Measurements from ENCODE around the gene COL6A1. TPM values are rescaled to one million over a fixed set of nuclear protein-coding genes. Genes with fewer than 3 reads are reported as not detected.

The COL6A1 gene
- polyA plus RNA-seq, 1 of the 3 experiments (the other 2 are of a cell fraction), result 107 TPM

DNA sequence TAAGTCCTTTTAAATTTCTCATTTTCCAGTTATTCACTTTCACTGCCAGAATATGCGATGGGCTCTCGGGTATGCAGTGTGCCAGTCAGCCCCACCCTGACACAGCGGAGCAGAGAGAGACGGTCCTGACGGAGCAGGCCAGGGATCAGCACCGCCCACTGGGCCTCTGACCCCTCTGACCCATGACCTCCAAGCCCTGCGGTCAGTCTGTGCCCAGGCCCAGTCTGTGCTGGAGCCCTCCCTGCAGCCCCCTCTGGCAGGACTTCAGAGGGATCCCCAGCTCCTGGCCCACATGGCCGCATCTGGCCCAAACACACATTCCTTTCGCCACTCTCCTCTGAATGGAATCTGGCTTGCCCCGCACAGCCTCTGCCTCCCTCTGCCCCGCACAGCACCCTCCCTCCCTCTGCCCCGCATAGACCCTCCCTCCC lies 72.9 kb downstream of the COL6A1 start:
- no peaks in the 10 kb centered on the region for H4K20me1 ChIP-seq (ENCODE audit: insufficient read depth)
- TF ChIP-seq NFIC (IDR thresholded peaks at IDR 0.05; ENCODE audit: borderline replicate concordance) (no peak), EP300 (IDR thresholded peaks at IDR 0.05; ENCODE audit: borderline replicate concordance in 1 of 2, low read depth in 1 of 2, low read length in 1 of 2) (no peak), RFX5 (IDR thresholded peaks at IDR 0.05; ENCODE audit: low read length) (no peak), SMC3 (IDR thresholded peaks at IDR 0.05; ENCODE audit: low read depth, low read length) (no peak), RXRA (IDR thresholded peaks at IDR 0.05; ENCODE audit: borderline replicate concordance, low read depth) (no peak), GABPA (IDR thresholded peaks at IDR 0.05; ENCODE audit: low read depth) (no peak), ELF1 (IDR thresholded peaks at IDR 0.05) (no peak), FOSL2 (IDR thresholded peaks at IDR 0.05; ENCODE audit: borderline replicate concordance, low read depth) (no peak), NRF1 (IDR thresholded peaks at IDR 0.05; ENCODE audit: low read depth, low read length) (no peak), JUND (IDR thresholded peaks at IDR 0.05) (no peak)
- TF ChIP-seq, protein P1, sequence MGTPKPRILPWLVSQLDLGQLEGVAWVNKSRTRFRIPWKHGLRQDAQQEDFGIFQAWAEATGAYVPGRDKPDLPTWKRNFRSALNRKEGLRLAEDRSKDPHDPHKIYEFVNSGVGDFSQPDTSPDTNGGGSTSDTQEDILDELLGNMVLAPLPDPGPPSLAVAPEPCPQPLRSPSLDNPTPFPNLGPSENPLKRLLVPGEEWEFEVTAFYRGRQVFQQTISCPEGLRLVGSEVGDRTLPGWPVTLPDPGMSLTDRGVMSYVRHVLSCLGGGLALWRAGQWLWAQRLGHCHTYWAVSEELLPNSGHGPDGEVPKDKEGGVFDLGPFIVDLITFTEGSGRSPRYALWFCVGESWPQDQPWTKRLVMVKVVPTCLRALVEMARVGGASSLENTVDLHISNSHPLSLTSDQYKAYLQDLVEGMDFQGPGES (IDR thresholded peaks at IDR 0.05; ENCODE audit: low read depth, low read length), result no peak
- TF ChIP-seq, protein P2, sequence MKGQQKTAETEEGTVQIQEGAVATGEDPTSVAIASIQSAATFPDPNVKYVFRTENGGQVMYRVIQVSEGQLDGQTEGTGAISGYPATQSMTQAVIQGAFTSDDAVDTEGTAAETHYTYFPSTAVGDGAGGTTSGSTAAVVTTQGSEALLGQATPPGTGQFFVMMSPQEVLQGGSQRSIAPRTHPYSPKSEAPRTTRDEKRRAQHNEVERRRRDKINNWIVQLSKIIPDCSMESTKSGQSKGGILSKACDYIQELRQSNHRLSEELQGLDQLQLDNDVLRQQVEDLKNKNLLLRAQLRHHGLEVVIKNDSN (IDR thresholded peaks at IDR 0.05; ENCODE audit: borderline replicate concordance, low read depth), result no peak
- TF ChIP-seq, protein P3, sequence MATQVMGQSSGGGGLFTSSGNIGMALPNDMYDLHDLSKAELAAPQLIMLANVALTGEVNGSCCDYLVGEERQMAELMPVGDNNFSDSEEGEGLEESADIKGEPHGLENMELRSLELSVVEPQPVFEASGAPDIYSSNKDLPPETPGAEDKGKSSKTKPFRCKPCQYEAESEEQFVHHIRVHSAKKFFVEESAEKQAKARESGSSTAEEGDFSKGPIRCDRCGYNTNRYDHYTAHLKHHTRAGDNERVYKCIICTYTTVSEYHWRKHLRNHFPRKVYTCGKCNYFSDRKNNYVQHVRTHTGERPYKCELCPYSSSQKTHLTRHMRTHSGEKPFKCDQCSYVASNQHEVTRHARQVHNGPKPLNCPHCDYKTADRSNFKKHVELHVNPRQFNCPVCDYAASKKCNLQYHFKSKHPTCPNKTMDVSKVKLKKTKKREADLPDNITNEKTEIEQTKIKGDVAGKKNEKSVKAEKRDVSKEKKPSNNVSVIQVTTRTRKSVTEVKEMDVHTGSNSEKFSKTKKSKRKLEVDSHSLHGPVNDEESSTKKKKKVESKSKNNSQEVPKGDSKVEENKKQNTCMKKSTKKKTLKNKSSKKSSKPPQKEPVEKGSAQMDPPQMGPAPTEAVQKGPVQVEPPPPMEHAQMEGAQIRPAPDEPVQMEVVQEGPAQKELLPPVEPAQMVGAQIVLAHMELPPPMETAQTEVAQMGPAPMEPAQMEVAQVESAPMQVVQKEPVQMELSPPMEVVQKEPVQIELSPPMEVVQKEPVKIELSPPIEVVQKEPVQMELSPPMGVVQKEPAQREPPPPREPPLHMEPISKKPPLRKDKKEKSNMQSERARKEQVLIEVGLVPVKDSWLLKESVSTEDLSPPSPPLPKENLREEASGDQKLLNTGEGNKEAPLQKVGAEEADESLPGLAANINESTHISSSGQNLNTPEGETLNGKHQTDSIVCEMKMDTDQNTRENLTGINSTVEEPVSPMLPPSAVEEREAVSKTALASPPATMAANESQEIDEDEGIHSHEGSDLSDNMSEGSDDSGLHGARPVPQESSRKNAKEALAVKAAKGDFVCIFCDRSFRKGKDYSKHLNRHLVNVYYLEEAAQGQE (IDR thresholded peaks at IDR 0.05; ENCODE audit: low read depth, low read length), result no peak
- TF ChIP-seq, protein P4, sequence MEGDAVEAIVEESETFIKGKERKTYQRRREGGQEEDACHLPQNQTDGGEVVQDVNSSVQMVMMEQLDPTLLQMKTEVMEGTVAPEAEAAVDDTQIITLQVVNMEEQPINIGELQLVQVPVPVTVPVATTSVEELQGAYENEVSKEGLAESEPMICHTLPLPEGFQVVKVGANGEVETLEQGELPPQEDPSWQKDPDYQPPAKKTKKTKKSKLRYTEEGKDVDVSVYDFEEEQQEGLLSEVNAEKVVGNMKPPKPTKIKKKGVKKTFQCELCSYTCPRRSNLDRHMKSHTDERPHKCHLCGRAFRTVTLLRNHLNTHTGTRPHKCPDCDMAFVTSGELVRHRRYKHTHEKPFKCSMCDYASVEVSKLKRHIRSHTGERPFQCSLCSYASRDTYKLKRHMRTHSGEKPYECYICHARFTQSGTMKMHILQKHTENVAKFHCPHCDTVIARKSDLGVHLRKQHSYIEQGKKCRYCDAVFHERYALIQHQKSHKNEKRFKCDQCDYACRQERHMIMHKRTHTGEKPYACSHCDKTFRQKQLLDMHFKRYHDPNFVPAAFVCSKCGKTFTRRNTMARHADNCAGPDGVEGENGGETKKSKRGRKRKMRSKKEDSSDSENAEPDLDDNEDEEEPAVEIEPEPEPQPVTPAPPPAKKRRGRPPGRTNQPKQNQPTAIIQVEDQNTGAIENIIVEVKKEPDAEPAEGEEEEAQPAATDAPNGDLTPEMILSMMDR (IDR thresholded peaks at IDR 0.05), result no peak
- TF ChIP-seq, protein P5, sequence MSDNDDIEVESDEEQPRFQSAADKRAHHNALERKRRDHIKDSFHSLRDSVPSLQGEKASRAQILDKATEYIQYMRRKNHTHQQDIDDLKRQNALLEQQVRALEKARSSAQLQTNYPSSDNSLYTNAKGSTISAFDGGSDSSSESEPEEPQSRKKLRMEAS (IDR thresholded peaks at IDR 0.05; ENCODE audit: low read depth), result no peak
- H3K27ac ChIP-seq (ENCODE audit: low read depth in 2 of 2, low read length in 1 of 2), result no peak overlapping the region
- 87% methylated on average over 12 of the region's 12 CpGs for WGBS (ENCODE audit: low lambda C conversion rate)
- H3K9ac ChIP-seq, result no peak overlapping the region
- no peak for DNase-seq
- H3K4me1 ChIP-seq (ENCODE audit: control insufficient read depth in 1 of 2, insufficient read depth in 2 of 2, low read depth in 1 of 2, low read length in 1 of 2), result no peaks in the 10 kb centered on the region; a peak in 1 of 4 replicates
- no peak overlapping the region for H2AFZ ChIP-seq (ENCODE audit: low read depth)
- ChIA-PET POLR2A (interaction anchor here (1.0 kb wide), 1 partner anchor 41 kb away, joined by 3 read pairs; no protein-coding TSS in a partner anchor), CTCF (no interaction called here)
- no peaks in the 10 kb centered on the region for H3K9me3 ChIP-seq
- H3K9me2 ChIP-seq, result no peaks in the 10 kb centered on the region
- no peaks in the 10 kb centered on the region for H3F3A ChIP-seq (replicated peaks; ENCODE audit: insufficient read depth)
- no peaks in the 10 kb centered on the region for H3K36me3 ChIP-seq (replicated peaks in 1 of 2; ENCODE audit: control insufficient read depth in 1 of 2, insufficient read depth in 2 of 2, low read length in 1 of 2)
- H3K27me3 ChIP-seq (ENCODE audit: insufficient read depth), result no peaks in the 10 kb centered on the region
- H3K4me2 ChIP-seq, result no peak overlapping the region
- H3K4me3 ChIP-seq (ENCODE audit: low read depth in 2 of 2, low read length in 1 of 2), result no peak overlapping the region
- H3K79me2 ChIP-seq (ENCODE audit: insufficient read depth), result no peaks in the 10 kb centered on the region

Other genes starting within 250 kb of the COL6A1 start
- gene COL6A2, start 116.3 kb downstream of the COL6A1 start, polyA plus RNA-seq (2012; rRNA removed), result 66.6 and 108 TPM in 2 replicates
- 0.33 and 0.37 TPM in 2 replicates for gene FTCD, start 173.8 kb downstream of the COL6A1 start, polyA plus RNA-seq (2012; rRNA removed)
- 4.8 and 8.3 TPM in 2 replicates for gene SPATC1L, start 202.7 kb downstream of the COL6A1 start, polyA plus RNA-seq (2012; rRNA removed)
- 38.7 and 41.8 TPM in 2 replicates for gene LSS, start 247.0 kb downstream of the COL6A1 start, polyA plus RNA-seq (2012; rRNA removed)